Progenitor cell of endocrine pancreas (in vitro differentiated cells): Measurements from ENCODE around the gene SPSB3. TPM values are rescaled to one million over a fixed set of nuclear protein-coding genes. Genes with fewer than 3 reads are reported as not detected.

Experiments used
- DNase-seq: peaks from one replicate; pipeline ENCODE4 v3.0.0; 2021; ENCODE audit warnings: low spot score; ENCODE audit not compliant: unreplicated experiment
- H3K27ac Mint-ChIP-seq: 2 replicates; pipeline ENCODE4 v1.8.0; 2021; ENCODE audit warnings: mild to moderate bottlenecking, moderate library complexity, mixed read lengths
- H3K27me3 Mint-ChIP-seq: 2 replicates; pipeline ENCODE4 v1.8.0; 2021; ENCODE audit warnings: mixed read lengths
- H3K36me3 Mint-ChIP-seq: 2 replicates; pipeline ENCODE4 v1.8.0; 2022; ENCODE audit warnings: mixed read lengths; ENCODE audit not compliant: insufficient read depth
- H3K4me1 Mint-ChIP-seq: 2 replicates; pipeline ENCODE4 v1.8.0; 2021; ENCODE audit warnings: low read depth, mixed read lengths
- H3K4me3 Mint-ChIP-seq: 2 replicates; pipeline ENCODE4 v1.8.0; 2021; ENCODE audit warnings: low read depth, mild to moderate bottlenecking, moderate library complexity, mixed read lengths
- H3K9me3 Mint-ChIP-seq: 2 replicates; pipeline ENCODE4 v1.8.0; 2021; ENCODE audit warnings: low read depth, mixed read lengths
- CTCF ChIP-seq: fragments of 200-600 bp; sonication (generic); IDR thresholded peaks from one replicate; pipeline ENCODE4 v1.5.0; 2021; ENCODE audit warnings: antibody characterized with exemption, mild to moderate bottlenecking; ENCODE audit not compliant: unreplicated experiment
- total RNA-seq: library from RNA; stranded (reverse); gene quantifications from 2 replicates; pipeline ENCODE4 v1.2.1, GENCODE V29; 2021

The SPSB3 gene
- total RNA-seq, 1 donor from 2014 or later: 47.8 TPM

GRCh38 chr16:1766231-1766630 lies 16.1 kb downstream of the SPSB3 start:
- H3K27ac Mint-ChIP-seq: no peak overlapping the region
- peaks cover 1% of the 10 kb centered on the region for H3K4me1 Mint-ChIP-seq
- H3K36me3 Mint-ChIP-seq: peaks cover 4% of the 10 kb centered on the region
- H3K9me3 Mint-ChIP-seq: no peaks in the 10 kb centered on the region
- TF ChIP-seq CTCF: no peak
- H3K4me3 Mint-ChIP-seq: no peak overlapping the region
- H3K27me3 Mint-ChIP-seq: no peaks in the 10 kb centered on the region
- no peak for DNase-seq

- DNase-seq: no peak
- Mint-ChIP-seq H3K9me3 (no peaks in the 10 kb centered on the region), H3K4me3 (no peak overlapping the region), H3K4me1 (peaks cover 1% of the 10 kb centered on the region), H3K27me3 (no peaks in the 10 kb centered on the region), H3K36me3 (peaks cover 4% of the 10 kb centered on the region), H3K27ac (no peak overlapping the region)
- TF ChIP-seq CTCF: no peak
Measured at GRCh38 chr16:1765826-1766225, 16.5 kb downstream of the SPSB3 start.

GRCh38 chr16:1764971-1765370 lies 17.4 kb downstream of the SPSB3 start:
- no peak for DNase-seq
- no peak overlapping the region for H3K27ac Mint-ChIP-seq

GRCh38 chr16:1763521-1764511 lies 18.6 kb downstream of the SPSB3 start:
- Mint-ChIP-seq H3K4me1 (no peaks in the 10 kb centered on the region), H3K36me3 (peaks cover 3% of the 10 kb centered on the region), H3K4me3 (no peak overlapping the region), H3K9me3 (no peaks in the 10 kb centered on the region), H3K27ac (no peak overlapping the region), H3K27me3 (no peaks in the 10 kb centered on the region)
- no peak for DNase-seq
- peak; percentile 58 for TF ChIP-seq CTCF

More at GRCh38 chr16:1764971-1765370, 17.4 kb downstream of the SPSB3 start:
- Mint-ChIP-seq H3K36me3 (peaks cover 2% of the 10 kb centered on the region), H3K27me3 (no peaks in the 10 kb centered on the region), H3K4me1 (no peaks in the 10 kb centered on the region), H3K4me3 (no peak overlapping the region), H3K9me3 (no peaks in the 10 kb centered on the region)
- no peak for TF ChIP-seq CTCF

- Mint-ChIP-seq H3K4me1 (peaks cover 1% of the 10 kb centered on the region), H3K36me3 (peaks cover 2% of the 10 kb centered on the region), H3K27ac (no peak overlapping the region), H3K27me3 (no peaks in the 10 kb centered on the region), H3K9me3 (no peaks in the 10 kb centered on the region), H3K4me3 (no peak overlapping the region)
- no peak for DNase-seq
- no peak for TF ChIP-seq CTCF
Measured at GRCh38 chr16:1762879-1763520, 19.4 kb downstream of the SPSB3 start.
